ENCODE results near the gene CCR9. TPM values are rescaled to one million over a fixed set of nuclear protein-coding genes. Genes with fewer than 3 reads are reported as not detected.

The CCR9 gene
- total and polyA plus RNA-seq, 8 donors: 0.12 TPM; not detected in 7

GRCh38 chr3:45878124-45878523 is 8.2 kb upstream of the CCR9 start:
- no peaks in the 10 kb centered on the region for H3K27me3 ChIP-seq
- H3K9me3 ChIP-seq: no peaks in the 10 kb centered on the region
- FAIRE-seq: no peak
- no peak for DNase-seq
- H3K4me1 ChIP-seq: no peaks in the 10 kb centered on the region
- WGBS, 2 donors: 89 to 95% methylated on average over 2 of the region's 2 CpGs
- no peak for TF ChIP-seq CTCF (IDR thresholded peaks at IDR 0.05)
- H3K36me3 ChIP-seq: no peaks in the 10 kb centered on the region
- H3K4me3 ChIP-seq: no peak overlapping the region
- H3K27ac ChIP-seq: no peak overlapping the region
- intact Hi-C loops (cut with DNase I): no loop called here
- no peak for ATAC-seq

GRCh38 chr3:45880725-45881077 is 5.6 kb upstream of the CCR9 start:
- Histone ChIP-seq H3K9me3 (no peaks in the 10 kb centered on the region), H3K4me3 (no peak overlapping the region), H3K4me1 (no peaks in the 10 kb centered on the region), H3K27ac (no peak overlapping the region), H3K27me3 (no peaks in the 10 kb centered on the region), H3K36me3 (no peaks in the 10 kb centered on the region)
- ATAC-seq (no peak), DNase-seq (no peak), FAIRE-seq (no peak)
- WGBS, 2 donors: 78 to 85% methylated on average over 3 of the region's 3 CpGs
- no peak for TF ChIP-seq CTCF (IDR thresholded peaks at IDR 0.05)
- intact Hi-C loops (cut with DNase I): no loop called here

- no peak for TF ChIP-seq CTCF (IDR thresholded peaks at IDR 0.05)
- WGBS, 2 donors: 65% methylated on average over 8 of the region's 8 CpGs
- Histone ChIP-seq H3K9me3 (no peaks in the 10 kb centered on the region), H3K4me3 (no peak overlapping the region), H3K27ac (no peak overlapping the region), H3K4me1 (no peaks in the 10 kb centered on the region), H3K27me3 (no peaks in the 10 kb centered on the region), H3K36me3 (no peaks in the 10 kb centered on the region)
- intact Hi-C loops (cut with DNase I): no loop called here
- ATAC-seq: no peak
- FAIRE-seq: no peak
- DNase-seq: no peak
These were observed 5.0 kb upstream of the CCR9 start for GRCh38 chr3:45881078-45882022.

GRCh38 chr3:45884368-45885201 is 1.8 kb upstream of the CCR9 start:
- H3K4me3 ChIP-seq: no peak overlapping the region
- no peaks in the 10 kb centered on the region for H3K9me3 ChIP-seq
- FAIRE-seq: no peak
- DNase-seq: no peak
- intact Hi-C loops (cut with DNase I): no loop called here
- H3K36me3 ChIP-seq: no peaks in the 10 kb centered on the region
- no peaks in the 10 kb centered on the region for H3K4me1 ChIP-seq
- WGBS, 2 donors: 58 to 61% methylated on average over 23 of the region's 23 CpGs
- no peaks in the 10 kb centered on the region for H3K27me3 ChIP-seq
- ATAC-seq: no peak
- H3K27ac ChIP-seq: no peak overlapping the region
- TF ChIP-seq CTCF (IDR thresholded peaks at IDR 0.05): no peak

All from pancreas (tissue), 10 donors.